Measurements from ENCODE around the gene NID1.

GRCh38 chr1:235972311-235972689, 92.6 kb downstream of the NID1 start:
- no peak for TF ChIP-seq CTCF (conservative IDR thresholded peaks at IDR 0.05; ENCODE audit: low read length)
- no peak for TF ChIP-seq EZH2phosphoT487 (IDR thresholded peaks at IDR 0.05; ENCODE audit: borderline replicate concordance, low read depth, low read length)

All from OCI-LY7 (cell line).